Left kidney (tissue), 2 donors: ENCODE data around the gene NR3C2. TPM values are rescaled to one million over a fixed set of nuclear protein-coding genes. Genes with fewer than 3 reads are reported as not detected.
"Not testable (repeated sequence)": the region's sequence is repeated elsewhere in the genome, so short reads cannot be mapped to it uniquely, and the experiment has no call there.

Experiments
- DNase-seq: peaks from one replicate; pipeline ENCODE4 v3.0.0-alpha.2; 2013
- polyA plus RNA-seq: library from polyadenylated mRNA; unstranded; fragments of 120-200 nt; gene quantifications from one replicate; pipeline ENCODE4 v1.2.1, GENCODE V29; 2013; ENCODE audit not compliant: insufficient read length

The NR3C2 gene
- polyA plus RNA-seq, 1 donor, result 16.2 TPM

- no peak for DNase-seq
Observed at GRCh38 chr4:148103597-148104355, 338.4 kb downstream of the NR3C2 start.

- no peak for DNase-seq
Observed at GRCh38 chr4:148101790-148102189, 340.4 kb downstream of the NR3C2 start.

- no peak for DNase-seq
Observed at GRCh38 chr4:148101235-148101634, 341.0 kb downstream of the NR3C2 start.

- DNase-seq, result no peak
Observed at GRCh38 chr4:148097801-148098200, 344.4 kb downstream of the NR3C2 start.

- DNase-seq, result no peak
Observed at GRCh38 chr4:148095346-148095923, 346.8 kb downstream of the NR3C2 start.

GRCh38 chr4:148094149-148094548 is 348.1 kb downstream of the NR3C2 start:
- no peak for DNase-seq

GRCh38 chr4:148093065-148093464 is 349.1 kb downstream of the NR3C2 start:
- no peak for DNase-seq

GRCh38 chr4:148092316-148093014 is 349.7 kb downstream of the NR3C2 start:
- no peak for DNase-seq

- DNase-seq, result no peak
Observed at GRCh38 chr4:148091896-148092295, 350.3 kb downstream of the NR3C2 start.

GRCh38 chr4:148090503-148091476 is 351.4 kb downstream of the NR3C2 start:
- DNase-seq, result no peak

GRCh38 chr4:148090029-148090428 is 352.2 kb downstream of the NR3C2 start:
- DNase-seq, result no peak

- no peak for DNase-seq
Observed at GRCh38 chr4:148089624-148090023, 352.6 kb downstream of the NR3C2 start.

- DNase-seq, result not testable (repeated sequence)
Observed at GRCh38 chr4:148083073-148083472, 359.1 kb downstream of the NR3C2 start.

- DNase-seq, result no peak
Observed at GRCh38 chr4:148081745-148082144, 360.5 kb downstream of the NR3C2 start.

GRCh38 chr4:148081267-148081666 is 360.9 kb downstream of the NR3C2 start:
- DNase-seq, result no peak

GRCh38 chr4:148079961-148080360 is 362.3 kb downstream of the NR3C2 start:
- DNase-seq, result no peak

- no peak for DNase-seq
Observed at GRCh38 chr4:148078061-148078460, 364.2 kb downstream of the NR3C2 start.

GRCh38 chr4:148077581-148077980 is 364.6 kb downstream of the NR3C2 start:
- no peak for DNase-seq

GRCh38 chr4:148076964-148077363 is 365.2 kb downstream of the NR3C2 start:
- no peak for DNase-seq

- no peak for DNase-seq
Observed at GRCh38 chr4:148075438-148075837, 366.8 kb downstream of the NR3C2 start.

GRCh38 chr4:148074462-148074861 is 367.8 kb downstream of the NR3C2 start:
- DNase-seq, result no peak

- DNase-seq, result no peak
Observed at GRCh38 chr4:148073349-148073748, 368.9 kb downstream of the NR3C2 start.
